HG03460 (cell line): ENCODE data around the gene FBXW5.
A peak's percentile ranks its signal among the peaks of the same experiment; 100 is the strongest.

Source experiments
- ATAC-seq: cut with Tn5 transposase; IDR thresholded peaks from one replicate; pipeline ENCODE4 v1.9.1; 2021; ENCODE audit not compliant: unreplicated experiment

The FBXW5 gene

GRCh38 chr9:136949817-136950655 is 5.5 kb upstream of the FBXW5 start:
- ATAC-seq: peak; percentile 80

GRCh38 chr9:136949239-136949816 is 4.8 kb upstream of the FBXW5 start:
- no peak for ATAC-seq

- ATAC-seq: no peak
These were observed 3.5 kb upstream of the FBXW5 start for GRCh38 chr9:136947955-136948510.

GRCh38 chr9:136947028-136947891 is 2.7 kb upstream of the FBXW5 start:
- no peak for ATAC-seq

GRCh38 chr9:136946228-136947027 is 1.9 kb upstream of the FBXW5 start:
- no peak for ATAC-seq

GRCh38 chr9:136945333-136946227 is 1.0 kb upstream of the FBXW5 start:
- ATAC-seq: no peak

- peak; percentile 29 for ATAC-seq
These were observed 373 bp downstream of the FBXW5 start for GRCh38 chr9:136944212-136944518.

GRCh38 chr9:136943291-136944211 is 987 bp downstream of the FBXW5 start:
- peak; percentile 11 for ATAC-seq

- ATAC-seq: no peak
These were observed 1.7 kb downstream of the FBXW5 start for GRCh38 chr9:136942881-136943230.

GRCh38 chr9:136942112-136942880 is 2.2 kb downstream of the FBXW5 start:
- ATAC-seq: no peak

GRCh38 chr9:136941231-136942111 is 3.1 kb downstream of the FBXW5 start:
- ATAC-seq: no peak

- ATAC-seq: no peak
These were observed 3.9 kb downstream of the FBXW5 start for GRCh38 chr9:136940526-136941230.

GRCh38 chr9:136939996-136940525 is 4.5 kb downstream of the FBXW5 start:
- ATAC-seq: no peak

GRCh38 chr9:136939431-136939995 is 5.0 kb downstream of the FBXW5 start:
- no peak for ATAC-seq

GRCh38 chr9:136937186-136938001 is 7.1 kb downstream of the FBXW5 start:
- no peak for ATAC-seq
